Endothelial cell of umbilical vein (primary cell): ENCODE measurements around the gene YARS1. TPM values are rescaled to one million over a fixed set of nuclear protein-coding genes. Genes with fewer than 3 reads are reported as not detected.

Source experiments
- BruUV-seq: library from RNA; stranded (reverse); fragments of 400-500 nt; replicated peaks from 2 replicates; lab custom pipeline; 2021; lab: Mats Ljungman, UMichigan
- CTCF ChIA-PET: fragments of 300-600, 350-600 bp; sonication (Branson Sonifier 250); formaldehyde crosslinking; loops from one replicate; lab custom pipeline; 2021; ENCODE audit warnings: antibody characterized with exemption, inconsistent platforms; lab: Charles Lee
- POLR2A ChIA-PET: fragments of 300-600, 350-600 bp; sonication (Branson Sonifier 250); formaldehyde crosslinking; loops from one replicate; lab custom pipeline; 2021; ENCODE audit warnings: antibody characterized with exemption, inconsistent platforms; lab: Charles Lee
- DNase-seq: peaks from one replicate; pipeline ENCODE4 v3.0.0-alpha.2; 2011; ENCODE audit warnings: low read depth, low spot score
- FAIRE-seq: peaks from 2 replicates; lab custom pipeline; 2011; peaks lifted over from hg19 to GRCh38; lab: Jason Lieb, UNC
- H2AFZ ChIP-seq: 2 replicates; pipeline ENCODE4 v1.6.0; 2012; ENCODE audit warnings: low read depth, low read length, control low read depth, inconsistent platforms
- H3K27ac ChIP-seq: 2 replicates; pipeline ENCODE4 v1.5.1; 2011; ENCODE audit warnings: low read depth, mild to moderate bottlenecking, control low read depth, low read length, moderate library complexity; ENCODE audit not compliant: insufficient read depth
- H3K27me3 ChIP-seq, 2 experiments: 2 replicates each; pipeline versions ENCODE4 v1.6.0 to v1.6.1; 2011; ENCODE audit warnings: low read length in 2 of 2, mixed read lengths in 1 of 2; ENCODE audit not compliant: control insufficient read depth in 2 of 2, insufficient read depth in 2 of 2
- H3K36me3 ChIP-seq, 2 experiments: 2 replicates in 1 of 2; 3 replicates in 1 of 2; pipeline ENCODE4 v1.5.1; 2011; ENCODE audit warnings: low read length in 2 of 2, mild to moderate bottlenecking in 1 of 2, moderate library complexity in 1 of 2; ENCODE audit not compliant: control insufficient read depth in 2 of 2, insufficient read depth in 2 of 2; ENCODE audit errors: extremely low read depth in 1 of 2
- H3K4me1 ChIP-seq: 3 replicates; pipeline ENCODE4 v1.5.1; 2011; ENCODE audit warnings: mild to moderate bottlenecking, low read length; ENCODE audit not compliant: control insufficient read depth, insufficient read depth; ENCODE audit errors: extremely low read depth
- H3K4me2 ChIP-seq: 2 replicates; pipeline ENCODE4 v1.6.1; 2011; ENCODE audit warnings: low read length, control low read depth, mixed read lengths; ENCODE audit not compliant: insufficient read depth
- H3K4me3 ChIP-seq, 3 experiments: fragments of 200-600 bp in 1 of 3; sonication (generic), shearing (Covaris generic) in 1 of 3; replicated peaks in 1 of 3; 2 replicates each; pipeline ENCODE4 v1.5.1; 2011 to 2016; ENCODE audit warnings: control low read depth in 3 of 3, low read length in 3 of 3, mild to moderate bottlenecking in 2 of 3, inconsistent platforms in 1 of 3, low read depth in 1 of 3, moderate library complexity in 1 of 3; ENCODE audit not compliant: insufficient read depth in 1 of 3
- H3K79me2 ChIP-seq: 2 replicates; pipeline ENCODE4 v1.6.0; 2012; ENCODE audit warnings: low read length, inconsistent platforms; ENCODE audit not compliant: control insufficient read depth, insufficient read depth
- H3K9ac ChIP-seq: replicated peaks from 2 replicates; pipeline ENCODE3; 2011; ENCODE audit warnings: low read length, control low read depth; ENCODE audit not compliant: insufficient read depth; ENCODE audit errors: extremely low read depth
- H3K9me1 ChIP-seq: replicated peaks from 3 replicates; pipeline ENCODE4 v1.6.0; 2011; ENCODE audit warnings: mild to moderate bottlenecking, low read length; ENCODE audit not compliant: control insufficient read depth, insufficient read depth; ENCODE audit errors: extremely low read depth
- H3K9me3 ChIP-seq: replicated peaks from 2 replicates; pipeline ENCODE4 v1.5.1; 2012; ENCODE audit warnings: low read length, inconsistent platforms; ENCODE audit not compliant: control insufficient read depth, insufficient read depth
- H4K20me1 ChIP-seq: replicated peaks from 2 replicates; pipeline ENCODE3; 2011; ENCODE audit warnings: mild to moderate bottlenecking, low read length; ENCODE audit not compliant: control insufficient read depth, insufficient read depth; ENCODE audit errors: extremely low read depth
- EZH2 ChIP-seq: IDR thresholded peaks from 2 replicates; pipeline ENCODE4 v1.6.1; 2012; ENCODE audit warnings: borderline replicate concordance, low read depth, mild to moderate bottlenecking, moderate library complexity, low read length, inconsistent platforms; ENCODE audit not compliant: severe bottlenecking
- FOS ChIP-seq: IDR thresholded peaks from 2 replicates; pipeline ENCODE4 v1.6.1; 2011; ENCODE audit warnings: mild to moderate bottlenecking, low read length, moderate library complexity, borderline replicate concordance; ENCODE audit not compliant: insufficient read depth
- GATA2 ChIP-seq: IDR thresholded peaks from 2 replicates; pipeline ENCODE4 v1.7.0; 2011; ENCODE audit warnings: low read depth, mild to moderate bottlenecking, moderate library complexity, mixed read lengths, low read length; ENCODE audit not compliant: insufficient read length, insufficient read depth
- JUN ChIP-seq: IDR thresholded peaks from 2 replicates; pipeline ENCODE4 v1.6.1; 2011; ENCODE audit warnings: borderline replicate concordance, low read depth; ENCODE audit not compliant: insufficient read length, insufficient read depth
- MYC ChIP-seq: IDR thresholded peaks from one replicate; pipeline ENCODE4 v1.6.1; 2011; ENCODE audit warnings: mild to moderate bottlenecking, low read depth, low read length
- POLR2A ChIP-seq: IDR thresholded peaks from 2 replicates; pipeline ENCODE4 v1.6.1; 2012; ENCODE audit warnings: low read depth, mild to moderate bottlenecking, control low read depth, low read length
- POLR2AphosphoS5 ChIP-seq: IDR thresholded peaks from 2 replicates; pipeline ENCODE4 v1.6.1; 2012; ENCODE audit warnings: low read depth, mild to moderate bottlenecking, control low read depth, low read length, moderate library complexity; ENCODE audit not compliant: insufficient read depth
- dilution Hi-C: fragments of 300-500 bp; cut with MboI; formaldehyde crosslinking; loops from one replicate; pipeline ENCODE4 v1.15.0; 2019; ENCODE audit warnings: low sequenced_read_pairs; ENCODE audit not compliant: extremely low pct_ligation_motif_present
- intact Hi-C: fragments of 100-400 bp; cut with micrococcal nuclease; formaldehyde crosslinking; loops from one replicate; pipeline ENCODE4 v1.10.0; 2022
- polyA plus RNA-seq, 4 experiments: library from polyadenylated mRNA; depleted of rRNA in 3 of 4; stranded (reverse) in 3 of 4; unstranded in 1 of 4; fragments of >200 nt; gene quantifications; 2 replicates each; pipeline versions ENCODE4 v1.2.1 to v1.2.3, GENCODE V29; 2011 to 2012; ENCODE audit warnings: missing spikeins in 1 of 4
- total RNA-seq: library from RNA; stranded (reverse); gene quantifications from 2 replicates; pipeline ENCODE4 v1.2.3, GENCODE V29; 2021
- TF ChIP-seq, protein P1 (sequence below), 2 donors: IDR thresholded peaks; 1 replicate in 1 of 2; 2 replicates in 1 of 2; pipeline ENCODE4 v1.5.1; 2011; ENCODE audit warnings: low read length in 2 of 2, mild to moderate bottlenecking in 2 of 2, moderate library complexity in 2 of 2, control low read depth in 1 of 2, inconsistent platforms in 1 of 2, low read depth in 1 of 2; ENCODE audit not compliant: insufficient read depth in 1 of 2; ENCODE audit errors: extremely low read depth in 1 of 2
- TF ChIP-seq, protein P2 (sequence below): IDR thresholded peaks from 2 replicates; pipeline ENCODE4 v1.6.1; 2011; ENCODE audit not compliant: insufficient read depth, insufficient read length

YARS1 gene
- total and polyA plus RNA-seq, 2 donors (not counting 3 experiments of a cell fraction or from before 2014, with no cell fraction given) = 38.2 to 144 TPM

DNA sequence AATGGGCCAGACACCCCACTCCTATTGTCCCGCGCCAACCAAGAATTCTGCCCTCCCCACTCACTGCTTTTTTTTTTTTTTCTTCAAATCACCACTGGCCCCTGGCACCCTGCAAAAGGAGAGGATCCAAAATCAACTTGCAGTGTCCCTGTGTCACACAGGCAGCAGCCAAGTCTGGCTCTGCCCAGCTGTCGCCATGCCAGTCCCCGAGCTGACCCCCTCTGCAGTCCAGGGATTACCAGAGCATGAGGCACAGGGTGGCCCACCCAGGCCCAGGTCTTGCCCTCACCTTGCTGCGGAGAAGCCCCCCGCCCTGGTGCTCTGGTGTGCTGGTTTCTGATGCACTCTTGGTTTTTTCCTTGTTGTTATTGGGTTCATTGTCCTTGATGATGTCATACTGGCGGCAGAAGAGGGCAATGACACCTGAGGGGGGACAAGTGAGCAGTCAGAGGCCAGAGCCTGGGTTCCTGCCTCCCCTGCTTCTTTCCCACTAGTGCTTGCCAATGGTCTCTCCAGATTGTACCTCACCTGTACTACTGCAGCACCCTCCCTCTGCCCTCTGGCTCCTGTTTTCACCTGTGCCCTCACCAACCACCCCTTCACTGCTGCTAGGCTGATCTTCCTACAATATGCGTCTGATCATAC, 47.3 kb upstream of the YARS1 start:
- H3K9me3 ChIP-seq = no peaks in the 10 kb centered on the region
- intact Hi-C loops (no loop called here), dilution Hi-C loops (no loop called here)
- H3K36me3 ChIP-seq = no peaks in the 10 kb centered on the region
- H2AFZ ChIP-seq = no peak overlapping the region
- H3K4me2 ChIP-seq = no peak overlapping the region
- no TSS peak for BruUV-seq
- H3K27me3 ChIP-seq = no peaks in the 10 kb centered on the region
- no peak overlapping the region for H3K27ac ChIP-seq
- no peak overlapping the region for H3K9ac ChIP-seq
- no peak for FAIRE-seq
- H3K9me1 ChIP-seq = no peaks in the 10 kb centered on the region
- no peaks in the 10 kb centered on the region for H3K79me2 ChIP-seq
- no peak for DNase-seq
- POLR2A ChIA-PET = no interaction called here
- CTCF ChIA-PET = no interaction called here
- H4K20me1 ChIP-seq = no peaks in the 10 kb centered on the region
- H3K4me3 ChIP-seq = no peak overlapping the region
- H3K4me1 ChIP-seq = peaks cover 9% of the 10 kb centered on the region
- TF ChIP-seq JUN (no peak), POLR2AphosphoS5 (no peak), GATA2 (no peak), MYC (no peak), EZH2 (no peak), POLR2A (no peak), FOS (no peak)
- TF ChIP-seq, protein P1, sequence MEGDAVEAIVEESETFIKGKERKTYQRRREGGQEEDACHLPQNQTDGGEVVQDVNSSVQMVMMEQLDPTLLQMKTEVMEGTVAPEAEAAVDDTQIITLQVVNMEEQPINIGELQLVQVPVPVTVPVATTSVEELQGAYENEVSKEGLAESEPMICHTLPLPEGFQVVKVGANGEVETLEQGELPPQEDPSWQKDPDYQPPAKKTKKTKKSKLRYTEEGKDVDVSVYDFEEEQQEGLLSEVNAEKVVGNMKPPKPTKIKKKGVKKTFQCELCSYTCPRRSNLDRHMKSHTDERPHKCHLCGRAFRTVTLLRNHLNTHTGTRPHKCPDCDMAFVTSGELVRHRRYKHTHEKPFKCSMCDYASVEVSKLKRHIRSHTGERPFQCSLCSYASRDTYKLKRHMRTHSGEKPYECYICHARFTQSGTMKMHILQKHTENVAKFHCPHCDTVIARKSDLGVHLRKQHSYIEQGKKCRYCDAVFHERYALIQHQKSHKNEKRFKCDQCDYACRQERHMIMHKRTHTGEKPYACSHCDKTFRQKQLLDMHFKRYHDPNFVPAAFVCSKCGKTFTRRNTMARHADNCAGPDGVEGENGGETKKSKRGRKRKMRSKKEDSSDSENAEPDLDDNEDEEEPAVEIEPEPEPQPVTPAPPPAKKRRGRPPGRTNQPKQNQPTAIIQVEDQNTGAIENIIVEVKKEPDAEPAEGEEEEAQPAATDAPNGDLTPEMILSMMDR (IDR thresholded peaks at IDR 0.05; ENCODE audit: extremely low read depth in 1 of 2, insufficient read depth in 1 of 2, low read depth in 1 of 2, low read length in 2 of 2) = no peak
- TF ChIP-seq, protein P2, sequence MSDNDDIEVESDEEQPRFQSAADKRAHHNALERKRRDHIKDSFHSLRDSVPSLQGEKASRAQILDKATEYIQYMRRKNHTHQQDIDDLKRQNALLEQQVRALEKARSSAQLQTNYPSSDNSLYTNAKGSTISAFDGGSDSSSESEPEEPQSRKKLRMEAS = no peak
